NCI-H2227 (cell line): ENCODE data around the gene PPM1H.
"Not testable (repeated sequence)": the region's sequence is repeated elsewhere in the genome, so short reads cannot be mapped to it uniquely, and the experiment has no call there.

Experiments
- DNase-seq: peaks from one replicate; lab custom pipeline; 2025; ENCODE audit not compliant: unreplicated experiment; lab: John Stamatoyannopoulos, UW

Gene PPM1H

DNA sequence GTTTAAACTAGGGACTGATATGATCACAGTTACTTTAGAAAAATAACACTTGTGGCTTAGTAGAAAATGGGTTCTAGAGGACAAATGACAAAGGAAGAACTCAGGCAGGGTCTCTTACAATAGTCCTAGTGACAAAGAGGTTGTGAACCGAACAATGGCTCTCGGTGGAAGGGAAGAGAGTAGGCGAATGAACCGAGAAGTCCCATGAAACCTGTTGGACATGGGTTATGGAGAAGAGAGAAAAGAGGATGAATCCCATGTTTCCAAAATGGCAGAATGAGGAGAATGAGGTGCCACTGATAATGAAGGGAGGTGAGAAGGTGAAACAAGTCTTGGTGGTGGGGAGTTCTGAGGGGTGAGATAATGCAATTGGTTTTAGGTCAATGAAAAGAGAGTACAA lies 94.1 kb downstream of the PPM1H start:
- DNase-seq = no peak

DNA sequence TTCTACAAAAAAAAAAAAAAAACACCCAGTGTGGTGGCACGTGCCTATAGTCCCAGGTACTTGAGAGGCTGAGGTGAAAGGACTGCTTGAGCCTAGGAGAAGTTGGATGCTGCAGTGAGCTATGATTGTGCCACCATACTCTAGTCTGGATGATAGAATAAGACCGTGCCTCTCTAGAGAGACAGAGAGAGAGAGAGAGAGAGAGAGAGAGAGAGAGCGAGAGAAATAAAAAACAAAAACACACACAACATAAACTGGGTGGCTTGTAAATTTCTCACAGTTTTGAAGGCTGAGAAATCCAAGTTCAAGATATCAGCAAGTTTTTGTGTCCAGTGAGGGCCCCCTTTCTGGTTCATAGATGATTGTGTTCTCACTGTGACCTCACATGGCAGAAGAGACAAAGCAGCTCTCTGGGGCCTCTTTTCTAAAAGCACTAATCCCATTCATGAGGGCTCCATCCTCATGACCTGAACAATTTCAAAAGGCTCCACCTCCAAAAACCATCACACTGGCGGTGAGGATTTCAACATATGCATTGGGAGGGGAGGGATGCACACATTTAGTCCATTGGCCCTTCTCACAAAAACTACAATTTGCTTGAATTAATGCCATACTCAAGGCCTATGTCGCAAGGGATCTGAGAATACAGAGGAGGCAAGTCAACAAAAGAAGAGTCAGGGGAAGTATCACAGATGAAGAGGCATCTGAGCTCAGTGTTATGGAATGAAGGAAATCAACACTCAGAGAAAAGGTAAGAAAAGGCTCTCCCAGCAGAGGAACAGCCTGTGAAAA lies 94.9 kb downstream of the PPM1H start:
- DNase-seq = no peak

DNA sequence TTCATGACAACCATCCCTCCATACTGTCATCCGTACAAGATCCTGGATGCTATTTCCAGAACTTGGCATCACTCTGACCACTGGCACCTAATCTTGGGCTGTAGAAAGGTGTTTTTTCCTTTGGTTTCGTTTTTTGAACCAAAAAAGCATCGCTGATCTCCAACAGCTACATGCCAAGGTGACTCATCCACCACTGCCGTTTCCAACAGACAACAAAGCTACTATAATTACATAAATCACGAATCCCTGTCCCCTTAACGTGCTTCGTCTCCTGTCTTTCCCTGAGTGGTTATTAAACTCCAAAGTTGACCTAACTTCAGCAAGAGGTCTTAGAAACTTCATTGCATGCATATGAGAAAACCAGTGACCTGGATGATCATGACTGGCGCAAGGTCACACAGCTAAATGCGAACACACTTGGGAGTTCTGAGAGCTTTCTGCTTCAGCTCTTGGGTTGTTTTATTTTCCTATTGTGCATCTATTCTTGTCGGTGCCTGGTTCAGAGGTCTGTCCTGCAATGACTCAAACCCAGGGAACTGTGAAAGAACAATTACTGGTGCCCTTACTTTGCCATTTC lies 99.9 kb downstream of the PPM1H start:
- DNase-seq = peak; percentile 60

DNA sequence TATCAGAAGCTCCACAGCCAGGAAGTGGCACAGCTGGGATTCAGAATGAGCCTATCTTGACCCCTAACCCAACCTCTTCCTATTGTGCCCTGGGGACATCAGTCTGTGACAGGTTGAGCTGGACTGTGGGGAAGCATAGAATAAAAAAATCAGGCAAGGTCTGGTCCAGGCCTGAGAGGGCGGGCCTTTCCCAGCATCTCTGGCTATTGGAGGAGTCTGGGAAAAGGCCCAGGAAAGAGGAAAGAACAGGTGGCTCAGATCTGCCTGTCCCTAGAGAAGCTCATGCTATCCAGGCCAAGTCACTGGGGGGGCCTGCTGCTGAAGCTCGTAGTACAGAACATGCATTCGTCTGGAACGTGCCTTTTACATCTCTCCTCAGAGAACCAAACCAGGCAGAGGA lies 100.5 kb downstream of the PPM1H start:
- peak; percentile 20 for DNase-seq

DNA sequence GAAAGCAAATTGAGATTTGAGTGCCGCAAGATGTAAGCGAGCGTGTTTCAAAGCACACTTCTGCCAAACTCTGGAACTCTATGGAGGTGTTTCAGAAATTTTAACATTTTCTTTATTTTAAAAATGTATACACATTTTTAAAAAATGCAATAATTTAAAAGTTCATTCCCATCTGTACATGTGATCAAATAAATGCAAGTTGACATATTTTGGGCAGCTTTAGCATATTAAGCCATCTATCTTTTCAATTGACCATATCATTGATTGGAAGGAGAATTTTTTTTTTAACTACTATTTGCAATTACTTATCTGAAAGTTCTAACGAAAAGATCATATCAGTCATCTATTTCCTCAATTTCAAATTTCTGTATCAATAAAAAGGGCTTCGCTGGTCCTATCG lies 101.3 kb downstream of the PPM1H start:
- DNase-seq = no peak

DNA sequence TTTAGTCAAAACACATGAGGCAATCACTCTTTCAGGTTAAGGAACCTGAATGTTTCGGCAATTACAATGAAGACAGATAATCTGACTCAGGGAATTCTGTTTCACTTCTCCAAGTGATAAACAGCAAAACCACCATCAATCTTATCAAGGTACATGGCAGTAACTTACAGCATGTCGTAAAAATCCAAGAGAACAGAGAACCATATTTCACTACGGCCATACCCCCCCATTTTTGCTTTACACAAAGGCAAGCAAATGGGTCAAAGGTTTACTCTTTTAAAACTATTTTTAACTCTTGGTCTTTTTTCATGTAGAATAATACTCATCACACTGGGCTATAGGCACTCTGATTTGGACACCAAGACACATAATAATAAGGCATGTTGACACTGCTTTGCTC lies 102.4 kb downstream of the PPM1H start:
- DNase-seq = no peak

DNA sequence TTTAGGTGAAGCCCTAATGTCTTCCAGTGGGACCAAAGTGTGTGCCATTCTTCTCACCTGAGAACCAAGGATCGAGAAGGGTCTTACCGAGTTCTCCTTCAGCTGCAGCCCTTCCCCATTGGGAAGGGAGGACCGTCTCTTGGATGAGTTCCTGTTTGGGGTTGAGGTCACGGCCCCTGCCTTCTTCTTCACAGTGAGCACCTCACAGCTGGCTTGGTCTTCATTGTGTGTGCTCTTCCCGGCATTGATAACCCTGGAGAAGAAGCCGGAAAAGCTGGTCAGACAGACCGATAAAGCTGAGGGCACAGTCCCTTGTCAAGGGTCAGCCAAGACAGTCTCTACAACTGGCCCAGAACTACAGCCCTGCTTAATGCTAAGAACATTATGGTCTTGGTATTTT lies 102.9 kb downstream of the PPM1H start:
- DNase-seq = no peak

DNA sequence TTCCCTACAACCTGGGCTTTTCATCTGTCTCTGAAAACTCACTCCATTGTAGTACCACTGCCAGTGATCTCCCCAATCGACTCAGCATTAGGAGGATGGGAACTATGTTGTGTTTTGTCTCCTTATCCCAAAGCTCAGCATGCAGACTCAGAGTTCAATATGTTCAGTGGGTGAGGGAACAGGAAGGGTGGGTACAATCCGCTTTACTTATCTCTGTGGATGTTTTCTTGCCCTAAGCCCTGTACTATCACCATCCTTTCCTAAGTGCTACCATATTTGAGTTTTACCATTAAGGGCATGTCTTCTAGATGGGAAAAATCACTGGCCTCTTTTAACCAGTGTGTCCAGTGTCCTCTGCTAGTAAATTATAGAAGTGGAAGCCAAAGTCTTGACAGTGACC lies 107.1 kb downstream of the PPM1H start:
- DNase-seq = no peak

DNA sequence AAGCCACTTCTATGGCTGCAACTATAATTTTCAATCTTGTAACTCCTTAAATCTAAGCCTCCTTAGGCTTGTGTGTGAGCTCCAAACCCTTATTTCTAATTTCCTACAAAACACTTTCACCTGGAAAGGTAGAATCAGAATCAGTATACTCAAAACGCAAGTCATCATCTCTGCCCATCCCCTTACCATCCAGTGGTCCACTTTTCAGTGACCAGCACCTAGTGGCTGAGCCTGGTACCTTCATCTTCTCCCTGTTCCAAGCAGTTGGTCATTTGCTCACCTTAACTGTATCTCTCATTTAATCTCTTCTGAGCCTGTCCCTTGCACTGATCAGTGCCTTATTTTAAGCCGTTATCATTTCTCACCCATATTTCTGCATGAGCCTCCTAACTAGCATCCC lies 107.9 kb downstream of the PPM1H start:
- no peak for DNase-seq

DNA sequence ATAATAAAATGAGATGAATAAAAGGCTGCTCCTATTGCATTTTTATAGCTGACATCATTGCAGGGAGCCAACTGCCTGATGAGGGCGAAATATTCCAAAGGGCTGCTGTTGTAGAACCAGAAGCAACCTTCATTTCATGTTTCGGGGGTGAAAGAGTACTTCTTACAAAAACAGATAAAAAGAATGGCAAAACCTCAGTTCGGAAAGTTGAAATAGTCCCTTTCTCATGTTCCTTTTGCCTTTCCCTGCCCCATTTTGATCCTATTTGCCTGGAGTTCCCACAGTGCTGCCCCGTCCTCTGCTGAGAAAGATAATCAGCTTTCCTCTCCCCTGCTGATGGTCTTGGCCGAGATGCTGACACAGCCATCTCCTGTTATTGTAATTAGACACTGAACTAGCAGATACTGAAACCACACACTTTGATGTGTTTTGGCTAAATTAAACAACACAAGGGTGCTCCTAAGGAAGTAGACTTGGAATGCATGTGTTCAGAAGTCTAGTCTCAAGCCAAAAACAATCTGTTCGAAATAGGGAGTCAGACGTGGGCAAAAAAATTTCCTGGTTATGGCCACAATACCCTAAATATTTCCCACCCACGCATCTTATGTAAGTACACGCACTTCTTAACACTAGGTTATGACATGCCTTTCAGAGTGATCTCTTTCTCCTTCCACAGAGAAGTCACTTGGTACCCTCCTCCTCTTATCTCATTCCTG lies 117.2 kb downstream of the PPM1H start:
- peak; percentile 29 for DNase-seq

DNA sequence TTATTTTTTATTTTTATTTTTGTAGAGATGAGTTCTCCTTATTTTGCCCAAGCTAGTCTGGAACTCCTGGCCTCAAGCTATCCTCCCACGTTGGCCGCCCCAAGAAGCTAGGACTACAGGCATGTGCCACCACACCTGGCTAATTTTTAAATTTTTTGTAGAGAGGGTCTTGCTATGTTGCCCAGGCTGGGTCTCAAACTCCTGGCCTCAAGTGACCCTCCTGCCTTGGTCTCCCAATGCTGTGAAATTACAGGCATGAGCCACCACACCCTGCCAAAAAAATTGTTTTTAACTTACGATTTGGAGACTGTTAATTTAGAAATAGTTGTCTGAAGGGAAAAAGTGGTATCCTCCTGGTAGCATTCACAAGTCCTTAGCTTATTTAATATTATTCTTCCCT lies 120.7 kb downstream of the PPM1H start:
- DNase-seq = no peak

DNA sequence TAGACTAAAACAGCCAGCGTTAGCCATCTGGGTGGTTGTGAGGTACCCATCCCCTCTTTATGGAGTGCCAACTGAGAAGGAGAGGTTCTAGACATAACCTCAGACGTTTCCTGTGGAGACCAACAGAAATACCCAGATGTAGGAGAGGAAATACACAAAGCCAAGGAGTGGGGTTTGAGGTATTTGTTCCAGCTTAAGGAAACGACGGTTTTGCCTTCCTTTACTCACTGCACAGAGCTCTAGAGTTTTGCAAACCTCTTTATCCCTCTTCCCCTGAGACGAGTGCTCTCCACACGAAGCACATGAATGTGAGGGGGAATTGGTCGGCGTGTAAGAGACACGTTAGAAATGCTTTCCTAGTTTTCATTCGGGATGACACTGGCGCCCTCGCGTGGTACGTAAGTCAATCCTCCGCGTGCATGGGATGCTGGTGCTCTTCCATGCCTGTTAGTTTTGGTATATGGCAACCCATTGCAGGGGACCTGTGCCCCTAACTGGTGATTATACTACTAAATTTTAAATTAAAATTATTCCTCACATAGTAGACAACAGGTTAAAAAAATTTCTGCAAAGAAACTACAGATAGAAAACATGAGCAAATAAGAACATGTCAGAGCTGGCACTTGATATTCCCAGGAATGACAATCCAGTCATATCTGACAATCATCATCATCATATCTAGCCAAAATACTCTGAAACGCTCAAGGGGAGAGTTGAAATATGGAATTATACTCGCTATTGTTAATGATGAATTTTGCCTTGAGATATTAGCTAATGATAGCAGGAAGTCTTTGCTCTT lies 121.7 kb downstream of the PPM1H start:
- DNase-seq = peak; percentile 56

DNA sequence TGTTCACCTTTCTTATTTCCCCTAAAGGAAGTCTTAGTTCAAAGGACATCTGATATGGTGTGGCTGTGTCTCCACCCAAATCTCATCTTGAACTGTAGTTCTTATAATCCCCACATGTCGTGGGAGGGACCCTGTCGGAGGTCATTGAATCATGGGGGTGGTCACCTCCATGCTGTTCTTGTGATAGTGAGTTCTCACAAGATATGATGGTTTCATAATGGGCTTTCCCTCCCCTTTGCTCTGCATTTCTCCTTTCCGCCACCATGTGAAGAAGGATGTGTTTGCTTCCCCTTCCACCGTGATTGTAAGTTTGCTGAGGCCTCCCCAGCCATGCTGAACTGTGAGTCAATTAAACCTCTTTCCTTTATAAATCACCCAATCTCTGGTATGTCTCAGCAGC lies 123.5 kb downstream of the PPM1H start:
- not testable (repeated sequence) for DNase-seq

DNA sequence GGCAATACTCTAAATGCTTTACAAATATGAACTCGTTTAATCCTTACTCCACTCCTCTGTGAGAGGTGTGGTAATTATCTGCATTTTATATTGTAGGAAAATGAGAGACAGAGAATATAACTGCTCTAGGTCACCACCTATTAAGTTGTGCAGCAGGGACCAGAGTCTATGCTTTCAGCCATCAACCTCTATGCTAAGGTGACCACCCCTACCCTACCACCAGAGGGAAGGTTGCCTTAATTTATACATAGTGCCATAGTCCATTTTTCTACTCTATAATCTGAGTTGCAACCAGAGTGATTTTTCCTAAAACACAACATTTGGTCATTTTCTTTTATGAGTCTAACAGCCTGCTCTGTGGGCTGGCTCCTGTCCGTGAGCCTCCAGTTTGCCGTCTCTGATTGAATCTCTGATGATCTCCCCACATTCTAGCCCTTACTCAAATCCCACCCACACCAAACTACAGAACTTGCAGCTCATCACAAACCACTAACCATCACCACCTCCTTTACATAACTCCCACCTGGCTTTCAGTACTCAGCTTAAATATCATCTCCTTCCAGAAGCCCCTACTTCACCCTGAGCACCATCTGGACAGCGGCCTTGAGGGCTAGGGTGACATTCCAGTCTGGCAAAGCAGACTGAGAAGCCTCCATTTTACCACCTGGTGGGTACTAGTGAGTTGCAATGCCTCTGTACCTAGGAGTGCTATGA lies 126.6 kb downstream of the PPM1H start:
- no peak for DNase-seq

DNA sequence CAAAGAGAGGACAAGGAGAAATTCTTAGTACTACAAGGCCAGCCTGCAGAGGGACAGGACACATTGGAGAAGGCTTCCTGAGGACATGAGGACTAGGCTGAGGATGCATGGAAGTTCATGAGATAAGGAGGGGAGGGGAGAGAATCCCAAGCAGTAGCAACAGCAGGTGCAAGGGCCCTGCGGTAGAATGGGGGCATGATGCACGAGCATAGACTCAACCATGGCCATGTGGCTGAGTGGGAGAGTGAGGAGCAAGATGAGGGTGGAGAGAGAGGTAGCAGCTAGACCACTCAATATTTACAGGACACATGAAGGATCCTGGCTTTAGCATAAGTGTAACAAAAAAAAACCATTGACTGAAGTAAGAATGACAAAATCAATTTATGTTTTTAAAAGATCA lies 128.1 kb downstream of the PPM1H start:
- no peak for DNase-seq

DNA sequence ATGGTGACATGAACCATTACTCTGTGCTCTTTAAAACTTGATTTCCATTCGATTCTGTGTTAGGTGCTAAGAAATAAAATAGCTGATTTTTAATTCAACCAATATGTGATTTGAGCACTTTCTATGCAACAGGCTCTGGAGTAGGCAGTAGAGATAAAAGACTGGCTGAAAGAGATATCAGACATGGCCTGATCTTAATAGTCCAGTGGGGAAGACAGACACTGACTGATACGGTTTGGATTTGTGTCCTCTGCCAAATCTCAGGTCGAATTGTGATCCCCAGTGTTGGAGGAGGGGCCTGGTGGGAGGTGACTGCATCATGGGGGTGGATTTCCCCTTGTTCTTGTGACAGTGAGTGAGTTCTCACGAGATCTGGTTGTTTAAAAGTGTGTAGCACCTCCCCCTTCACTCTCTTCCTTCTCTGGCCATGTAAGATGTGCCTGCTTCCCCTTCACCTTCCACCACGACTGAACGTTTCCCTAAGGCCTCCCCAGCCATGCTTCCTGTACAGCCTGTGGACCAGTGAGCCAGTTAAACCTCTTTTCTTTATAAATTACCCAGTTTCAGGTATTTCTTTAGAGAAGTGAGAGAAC lies 128.6 kb downstream of the PPM1H start:
- DNase-seq = no peak

DNA sequence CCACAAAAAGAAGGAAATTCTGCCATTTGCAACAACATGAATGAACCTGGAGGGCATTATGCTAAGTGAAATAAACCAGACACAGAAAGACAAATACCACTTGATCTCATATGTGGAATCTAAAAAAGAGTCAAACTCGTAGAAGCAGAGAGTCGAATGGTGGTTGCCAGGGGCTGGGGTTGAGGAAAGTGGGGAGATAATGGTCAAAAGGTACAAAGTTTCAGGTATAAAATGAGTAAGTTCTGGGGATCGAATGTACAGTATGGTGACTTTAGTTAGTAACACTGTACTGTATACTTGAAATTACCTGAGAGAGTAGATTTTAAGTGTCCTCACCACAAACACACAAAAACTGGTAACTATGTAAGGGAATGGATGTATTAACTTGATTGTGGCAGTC lies 129.4 kb downstream of the PPM1H start:
- no peak for DNase-seq

DNA sequence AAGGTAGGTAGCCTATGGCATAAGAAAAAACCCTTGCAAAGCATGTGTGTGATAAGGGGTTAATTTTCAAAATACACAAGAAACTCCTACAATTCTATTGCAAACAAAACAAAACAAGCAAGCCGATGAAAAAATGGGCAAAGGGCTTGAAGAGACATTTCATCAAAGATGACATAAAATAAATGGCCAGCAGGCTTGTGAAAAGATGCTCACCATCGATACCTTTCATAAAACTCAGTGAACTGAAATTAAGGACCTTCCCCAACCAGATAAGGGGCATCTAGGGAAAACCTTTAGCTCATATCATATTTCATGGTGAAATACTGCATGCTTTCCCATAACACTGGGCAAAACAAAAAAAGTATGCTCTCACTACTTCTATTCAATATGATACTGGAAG lies 131.2 kb downstream of the PPM1H start:
- no peak for DNase-seq

DNA sequence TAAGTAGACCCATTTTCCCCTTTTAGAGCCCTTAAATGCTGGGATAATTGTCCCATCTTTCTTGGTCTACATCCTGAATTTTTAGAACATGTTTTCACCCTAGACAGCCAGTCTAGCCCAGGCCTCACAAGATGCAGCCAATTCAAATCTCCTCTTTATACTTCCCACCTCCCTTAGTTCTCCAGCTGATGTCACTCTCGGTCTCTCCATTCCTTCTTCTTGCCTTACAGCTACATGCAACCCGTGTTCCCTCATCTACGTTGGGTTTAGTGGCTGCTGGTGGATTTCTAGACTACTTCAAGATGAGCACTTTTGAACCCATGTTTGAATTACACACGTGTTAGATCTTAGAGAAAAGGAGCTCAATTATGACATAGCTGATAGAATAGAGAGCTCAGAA lies 132.0 kb downstream of the PPM1H start:
- DNase-seq = no peak

DNA sequence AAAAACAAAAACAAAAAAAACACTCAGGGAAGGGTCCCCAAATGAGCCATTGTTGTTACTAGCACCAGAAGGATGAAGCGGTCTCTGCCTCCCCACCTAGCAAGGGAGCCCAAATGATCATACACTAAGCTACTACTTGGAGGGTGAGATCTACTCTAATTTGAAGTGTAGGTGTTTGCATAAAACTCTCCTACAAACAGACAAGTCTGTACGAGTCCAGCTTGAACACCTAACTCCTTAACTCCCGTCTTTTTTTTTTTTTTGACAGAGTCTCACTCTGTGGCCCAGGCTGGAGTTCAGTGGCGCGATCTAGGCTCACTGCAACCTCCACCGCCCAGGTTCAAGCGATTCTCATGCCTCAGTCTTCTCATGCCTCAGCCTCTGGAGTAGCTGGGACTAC lies 132.6 kb downstream of the PPM1H start:
- no peak for DNase-seq

DNA sequence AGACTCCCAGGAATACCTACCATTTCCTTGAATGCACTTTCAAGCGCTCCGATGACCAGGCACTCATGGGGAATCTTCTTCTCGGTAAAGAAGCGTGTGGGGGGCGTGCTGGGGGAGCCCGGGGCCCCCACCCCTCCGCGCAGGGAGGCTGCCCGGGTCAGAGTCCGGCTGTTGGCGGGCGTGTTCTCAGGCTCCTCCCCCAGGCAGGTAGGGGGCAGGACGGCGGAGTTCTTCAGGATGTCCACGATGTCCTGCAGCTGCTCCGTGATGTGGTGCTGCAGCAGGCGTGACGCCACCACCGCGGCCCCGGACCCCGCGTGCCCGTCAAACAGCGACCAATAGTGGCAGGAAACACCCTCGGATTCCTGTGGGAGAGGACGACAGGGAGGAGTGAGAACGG lies 133.2 kb downstream of the PPM1H start:
- DNase-seq = no peak
